GM12801 (cell line): Measurements from ENCODE around the gene AAGAB.

Experiments
- TF ChIP-seq, protein P1 (sequence below): IDR thresholded peaks from one replicate; pipeline ENCODE4 v1.5.1; 2011; ENCODE audit warnings: control low read depth; ENCODE audit not compliant: insufficient read length; ENCODE audit errors: extremely low read depth

The AAGAB gene

DNA sequence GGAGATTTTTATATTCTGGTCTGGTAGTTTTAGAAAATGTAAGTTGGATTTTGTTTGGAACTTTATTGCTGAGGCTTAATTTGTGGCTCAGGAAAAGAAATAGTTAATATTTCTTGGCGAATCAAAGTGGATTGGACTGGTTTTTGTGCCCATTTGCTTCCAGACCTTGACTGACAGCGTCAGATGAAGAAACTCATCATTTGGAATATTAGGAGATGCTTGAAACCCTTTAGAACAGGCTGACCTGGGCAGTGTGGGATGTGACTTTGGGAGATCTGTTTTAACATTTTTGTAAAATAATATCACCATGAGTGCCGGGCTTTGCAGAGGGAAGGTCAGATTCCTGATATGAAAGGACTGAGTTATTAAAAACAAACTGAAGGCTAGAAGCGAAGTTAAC, 83.0 kb downstream of the AAGAB start:
- TF ChIP-seq, protein P1, sequence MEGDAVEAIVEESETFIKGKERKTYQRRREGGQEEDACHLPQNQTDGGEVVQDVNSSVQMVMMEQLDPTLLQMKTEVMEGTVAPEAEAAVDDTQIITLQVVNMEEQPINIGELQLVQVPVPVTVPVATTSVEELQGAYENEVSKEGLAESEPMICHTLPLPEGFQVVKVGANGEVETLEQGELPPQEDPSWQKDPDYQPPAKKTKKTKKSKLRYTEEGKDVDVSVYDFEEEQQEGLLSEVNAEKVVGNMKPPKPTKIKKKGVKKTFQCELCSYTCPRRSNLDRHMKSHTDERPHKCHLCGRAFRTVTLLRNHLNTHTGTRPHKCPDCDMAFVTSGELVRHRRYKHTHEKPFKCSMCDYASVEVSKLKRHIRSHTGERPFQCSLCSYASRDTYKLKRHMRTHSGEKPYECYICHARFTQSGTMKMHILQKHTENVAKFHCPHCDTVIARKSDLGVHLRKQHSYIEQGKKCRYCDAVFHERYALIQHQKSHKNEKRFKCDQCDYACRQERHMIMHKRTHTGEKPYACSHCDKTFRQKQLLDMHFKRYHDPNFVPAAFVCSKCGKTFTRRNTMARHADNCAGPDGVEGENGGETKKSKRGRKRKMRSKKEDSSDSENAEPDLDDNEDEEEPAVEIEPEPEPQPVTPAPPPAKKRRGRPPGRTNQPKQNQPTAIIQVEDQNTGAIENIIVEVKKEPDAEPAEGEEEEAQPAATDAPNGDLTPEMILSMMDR = no peak

DNA sequence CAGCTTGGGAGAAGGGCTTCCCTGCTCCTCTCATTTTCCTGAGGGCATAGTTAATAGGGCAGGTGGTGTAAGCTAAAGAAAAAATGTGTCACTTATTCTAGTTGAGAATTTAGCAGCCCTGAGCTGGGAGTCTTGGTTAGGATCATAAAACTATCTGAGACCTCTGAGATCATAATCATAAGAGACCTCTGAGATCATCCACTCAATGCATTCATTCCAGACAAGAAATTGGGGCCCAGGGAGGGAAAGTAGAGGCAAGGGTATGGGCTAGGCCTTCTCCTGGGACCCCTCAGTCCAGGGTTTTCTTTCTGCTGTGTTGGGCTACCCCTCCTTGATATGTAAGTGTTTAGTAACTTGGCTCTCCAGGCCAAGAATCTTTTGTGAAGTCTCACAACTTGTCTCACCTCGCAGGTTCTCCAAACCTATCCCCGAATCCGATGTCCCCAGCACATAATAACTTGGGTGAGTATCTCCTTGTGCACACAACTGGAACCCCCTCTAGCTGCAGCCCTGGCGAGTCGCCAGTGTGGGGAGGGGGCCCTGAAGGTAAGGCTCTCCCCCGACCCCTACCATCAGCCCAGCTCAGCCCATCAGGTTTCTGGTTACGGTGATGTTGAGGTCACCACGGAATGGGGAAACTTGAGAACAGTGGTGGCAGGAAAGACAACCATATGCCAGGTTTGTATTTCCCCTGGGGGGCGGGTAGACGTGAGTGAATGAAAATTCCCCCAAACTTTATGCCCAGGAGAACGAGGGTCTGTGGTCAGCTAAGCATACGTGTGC, 84.1 kb downstream of the AAGAB start:
- TF ChIP-seq, protein P1 = no peak

DNA sequence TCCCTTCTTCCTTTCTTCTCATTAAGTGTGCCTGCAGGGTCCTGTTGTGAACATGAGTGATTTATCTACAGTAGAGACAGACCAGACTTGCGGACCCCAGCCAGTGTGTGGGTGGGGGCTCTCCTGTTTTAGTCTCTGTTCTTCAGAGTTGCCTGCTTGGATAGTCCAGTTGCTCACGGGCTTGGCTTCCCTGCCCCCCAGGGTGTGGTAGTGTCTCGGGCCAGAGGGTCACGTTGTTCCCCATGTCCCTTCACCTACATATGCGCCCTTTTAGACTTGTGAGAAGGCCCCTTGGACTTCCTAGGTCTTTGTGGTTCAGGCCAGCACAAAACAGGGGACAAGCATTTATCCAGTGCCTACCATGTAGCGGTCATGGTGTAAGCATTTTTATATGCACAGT, 85.8 kb downstream of the AAGAB start:
- TF ChIP-seq, protein P1 = no peak

DNA sequence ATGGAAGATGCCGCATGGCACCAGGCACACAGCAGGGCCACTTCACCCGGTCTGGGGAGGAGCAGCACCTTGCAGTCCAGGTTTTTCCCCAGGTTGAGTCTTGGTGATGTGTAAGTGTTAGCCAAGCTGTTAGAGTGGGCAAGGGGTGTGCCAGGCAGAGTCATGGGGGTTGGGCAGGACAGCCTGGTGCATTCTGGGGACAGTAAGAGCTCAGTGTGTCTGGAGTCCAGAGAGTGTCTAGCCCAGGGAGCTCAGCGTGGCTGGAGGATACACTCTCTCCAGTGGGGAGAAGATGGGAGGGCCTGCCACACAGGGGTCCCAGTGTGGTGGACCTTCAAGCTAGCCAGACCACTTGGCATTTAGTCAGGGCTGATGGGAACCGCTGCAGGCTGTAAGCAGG, 87.4 kb downstream of the AAGAB start:
- TF ChIP-seq, protein P1 = no peak

DNA sequence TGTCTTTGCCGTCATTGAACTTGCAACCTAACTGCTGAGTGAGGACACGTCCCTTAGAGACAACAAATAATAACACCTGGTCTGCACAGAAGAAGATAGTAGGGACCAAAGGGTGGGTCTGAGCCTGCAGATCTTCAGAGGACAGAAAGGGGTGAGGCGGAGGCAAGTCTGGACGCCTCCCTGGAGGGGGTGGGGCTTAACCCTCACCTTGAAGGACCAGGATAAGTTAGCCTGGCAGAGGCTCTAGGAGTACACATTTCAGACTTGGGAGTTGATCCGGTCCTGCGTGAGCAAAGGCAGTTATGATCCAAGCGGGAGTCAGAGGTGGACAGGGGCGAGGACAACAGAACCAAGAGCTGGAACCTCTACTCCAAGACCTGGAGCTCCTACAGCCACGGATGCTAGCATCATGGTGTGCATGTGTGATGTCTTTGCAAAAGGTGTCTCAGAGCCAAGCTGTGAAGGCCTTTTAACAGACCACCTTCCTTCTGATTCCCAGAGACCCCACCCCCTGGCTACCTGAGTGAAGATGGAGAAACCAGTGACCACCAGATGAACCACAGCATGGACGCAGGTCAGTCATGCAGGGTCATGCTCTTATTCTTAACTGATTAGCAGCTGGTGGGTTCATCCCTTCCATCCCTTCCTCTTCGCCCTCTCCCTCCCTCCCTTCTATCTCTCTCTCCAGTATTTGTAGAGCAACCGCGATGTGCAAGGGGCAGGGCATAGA, 88.0 kb downstream of the AAGAB start:
- TF ChIP-seq, protein P1 = no peak

DNA sequence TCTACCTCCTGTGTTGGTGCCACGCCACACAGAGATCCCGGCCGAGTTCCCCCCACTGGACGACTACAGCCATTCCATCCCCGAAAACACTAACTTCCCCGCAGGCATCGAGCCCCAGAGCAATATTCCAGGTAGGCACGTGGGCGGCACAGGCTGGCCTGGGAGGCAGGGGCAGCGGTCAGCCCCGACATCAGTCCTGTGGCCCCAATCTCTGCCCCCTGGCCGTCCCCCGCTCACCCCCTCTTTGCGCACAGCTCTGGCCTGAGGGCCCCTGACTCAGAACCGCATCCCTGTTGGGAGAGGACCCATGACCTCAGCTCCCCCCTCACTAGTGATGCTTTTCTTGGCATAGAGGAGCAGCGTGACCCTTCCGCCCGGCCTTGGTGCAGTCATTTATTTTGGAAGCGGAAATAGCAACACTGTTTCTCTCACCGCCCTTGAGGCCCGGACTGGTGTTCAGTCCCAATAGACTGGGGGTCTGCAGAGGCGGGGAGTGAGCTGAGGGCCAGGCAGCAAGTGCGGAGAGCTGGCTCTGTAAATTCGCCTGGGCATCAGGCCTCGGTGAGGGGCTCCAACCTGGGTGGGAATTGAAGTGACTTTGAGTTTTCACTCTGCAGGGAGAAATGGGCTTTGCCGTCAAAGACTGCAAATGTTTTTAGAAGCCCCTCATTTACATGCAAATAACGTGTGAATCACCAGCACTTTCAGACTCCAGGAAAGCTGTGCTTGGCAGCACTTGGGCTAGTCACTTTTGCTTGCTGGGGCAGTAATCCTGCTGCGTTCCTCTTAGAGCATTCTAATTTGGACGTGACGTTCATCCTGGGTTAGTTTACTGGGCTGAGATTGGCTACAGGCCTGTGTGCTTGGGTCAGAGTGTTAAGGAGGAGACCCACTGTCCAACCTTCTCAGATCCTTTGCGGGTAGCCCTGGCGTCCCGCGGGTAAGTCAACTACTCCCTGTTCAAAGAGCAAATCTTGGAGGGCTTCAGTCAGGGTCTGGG, 88.9 kb downstream of the AAGAB start:
- TF ChIP-seq, protein P1 = no peak

DNA sequence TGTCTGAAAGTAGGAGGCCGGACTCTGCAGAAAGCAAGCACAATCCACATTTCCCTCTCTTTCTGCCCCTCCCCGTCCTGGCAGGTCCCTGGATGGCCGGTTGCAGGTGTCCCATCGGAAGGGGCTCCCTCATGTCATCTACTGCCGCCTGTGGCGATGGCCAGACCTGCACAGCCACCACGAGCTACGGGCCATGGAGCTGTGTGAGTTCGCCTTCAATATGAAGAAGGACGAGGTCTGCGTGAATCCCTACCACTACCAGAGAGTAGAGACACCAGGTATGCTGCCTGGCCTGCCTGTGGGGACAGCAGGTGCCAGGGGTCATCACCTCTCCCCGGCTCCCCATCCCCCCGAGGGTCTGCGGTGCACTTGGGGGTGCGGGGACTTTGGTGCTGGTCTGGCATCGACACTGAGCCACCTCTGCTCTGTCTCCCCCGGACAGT, 89.6 kb downstream of the AAGAB start:
- TF ChIP-seq, protein P1 = no peak
